Measurements from ENCODE around the gene GOLM1. TPM values are rescaled to one million over a fixed set of nuclear protein-coding genes. Genes with fewer than 3 reads are reported as not detected.

The GOLM1 gene
- total RNA-seq, 1 donor from 2014 or later: 55.0 TPM

- DNase-seq (ENCODE audit: low spot score): no peak
- Mint-ChIP-seq H3K4me3 (ENCODE audit: unreplicated experiment) (no peak overlapping the region), H3K9me3 (ENCODE audit: low read depth) (no peaks in the 10 kb centered on the region), H3K27me3 (ENCODE audit: low read depth) (peaks cover 4% of the 10 kb centered on the region), H3K27ac (ENCODE audit: unreplicated experiment) (no peak overlapping the region), H3K4me1 (ENCODE audit: low read depth) (no peaks in the 10 kb centered on the region), H3K36me3 (ENCODE audit: low read depth) (peaks cover 1% of the 10 kb centered on the region)
- TF ChIP-seq CTCF (IDR thresholded peaks at IDR 0.05): no peak
These were observed 17.1 kb upstream of the GOLM1 start for GRCh38 chr9:86116425-86116824.

DNA sequence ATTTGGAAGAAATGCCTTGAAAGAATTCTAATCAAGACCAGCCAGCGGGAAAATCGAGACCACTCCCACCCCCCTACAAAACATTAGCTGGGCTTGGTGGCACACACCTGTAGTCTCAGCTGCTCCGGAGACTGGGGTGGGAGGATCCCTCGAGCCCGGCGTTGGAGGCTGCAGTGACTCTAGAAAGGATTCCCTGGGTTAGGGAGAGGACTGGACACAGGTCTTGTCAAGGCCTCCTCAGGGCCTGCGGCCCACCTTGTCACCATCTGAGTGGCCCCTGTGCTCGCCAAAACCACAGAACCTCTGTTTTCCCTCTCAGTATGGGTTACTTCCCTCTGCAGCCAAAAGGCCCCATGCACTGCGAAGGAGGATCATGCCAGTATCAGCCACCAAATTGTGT is 16.5 kb upstream of the GOLM1 start:
- Mint-ChIP-seq H3K4me3 (ENCODE audit: unreplicated experiment) (no peak overlapping the region), H3K9me3 (ENCODE audit: low read depth) (no peaks in the 10 kb centered on the region), H3K27me3 (ENCODE audit: low read depth) (peaks cover 4% of the 10 kb centered on the region), H3K27ac (ENCODE audit: unreplicated experiment) (no peak overlapping the region), H3K4me1 (ENCODE audit: low read depth) (no peaks in the 10 kb centered on the region), H3K36me3 (ENCODE audit: low read depth) (peaks cover 1% of the 10 kb centered on the region)
- no peak for TF ChIP-seq CTCF (IDR thresholded peaks at IDR 0.05)
- no peak for DNase-seq (ENCODE audit: low spot score)

DNA sequence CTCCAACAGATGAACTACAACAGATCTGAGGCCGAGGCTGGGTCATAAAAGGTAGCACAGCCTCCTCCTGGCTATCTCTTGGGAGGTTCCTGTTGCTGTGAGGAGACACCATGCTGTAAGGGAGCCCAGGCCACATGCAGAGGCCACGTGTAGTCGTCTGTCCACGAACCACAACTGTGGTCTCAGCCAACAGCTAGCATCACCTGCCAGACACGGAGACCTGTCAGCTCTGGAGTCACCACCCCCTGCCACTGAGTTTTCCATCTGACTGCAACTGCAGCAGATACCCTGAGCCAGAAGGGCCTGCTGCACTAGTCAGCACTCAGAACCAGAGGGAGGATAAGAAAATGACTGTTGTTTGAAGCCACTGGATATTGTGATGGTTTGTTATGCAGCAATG is 12.7 kb upstream of the GOLM1 start:
- Mint-ChIP-seq H3K36me3 (ENCODE audit: low read depth) (no peaks in the 10 kb centered on the region), H3K4me1 (ENCODE audit: low read depth) (peaks cover under 1% of the 10 kb centered on the region)
- TF ChIP-seq CTCF (IDR thresholded peaks at IDR 0.05): no peak

DNA sequence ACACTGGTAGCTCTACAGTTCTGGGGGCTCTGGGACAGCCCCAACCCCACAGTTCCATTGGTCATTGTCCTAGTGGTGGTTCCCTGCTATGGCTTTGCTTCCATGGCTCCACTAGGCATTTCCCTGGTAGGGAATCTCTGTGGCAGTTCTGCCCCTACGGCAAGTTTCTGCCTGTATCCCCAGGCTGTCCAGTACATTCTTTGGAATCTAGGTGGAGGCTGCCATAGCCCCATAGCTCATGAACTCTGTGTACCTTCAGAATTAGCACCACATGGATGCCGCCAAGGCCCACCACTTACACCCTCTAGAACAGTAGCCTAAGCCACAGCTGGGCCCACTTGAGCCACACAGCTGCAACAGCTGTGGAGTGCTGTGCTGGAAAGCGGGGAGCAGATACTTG is 3.3 kb upstream of the GOLM1 start:
- Mint-ChIP-seq H3K27me3 (ENCODE audit: low read depth) (no peaks in the 10 kb centered on the region), H3K4me1 (ENCODE audit: low read depth) (peaks cover 17% of the 10 kb centered on the region), H3K4me3 (ENCODE audit: unreplicated experiment) (no peak overlapping the region), H3K27ac (ENCODE audit: unreplicated experiment) (no peak overlapping the region), H3K9me3 (ENCODE audit: low read depth) (no peaks in the 10 kb centered on the region), H3K36me3 (ENCODE audit: low read depth) (no peaks in the 10 kb centered on the region)
- DNase-seq (ENCODE audit: low spot score): no peak
- TF ChIP-seq CTCF (IDR thresholded peaks at IDR 0.05): no peak

More for the DNA sequence above, 12.7 kb upstream of the GOLM1 start:
- Mint-ChIP-seq H3K27ac (ENCODE audit: unreplicated experiment) (no peak overlapping the region), H3K4me3 (ENCODE audit: unreplicated experiment) (no peak overlapping the region), H3K9me3 (ENCODE audit: low read depth) (no peaks in the 10 kb centered on the region), H3K27me3 (ENCODE audit: low read depth) (peaks cover 2% of the 10 kb centered on the region)
- DNase-seq (ENCODE audit: low spot score): no peak

GRCh38 chr9:86099701-86100364 is 475 bp upstream of the GOLM1 start:
- peak overlapping the region; percentile 75 for H3K4me3 Mint-ChIP-seq (ENCODE audit: unreplicated experiment)
- H3K4me1 Mint-ChIP-seq (ENCODE audit: low read depth): peaks cover 39% of the 10 kb centered on the region
- no peaks in the 10 kb centered on the region for H3K36me3 Mint-ChIP-seq (ENCODE audit: low read depth)
- TF ChIP-seq CTCF (IDR thresholded peaks at IDR 0.05): peak; percentile 19
- H3K27ac Mint-ChIP-seq (ENCODE audit: unreplicated experiment): peak overlapping the region; percentile 52
- no peaks in the 10 kb centered on the region for H3K9me3 Mint-ChIP-seq (ENCODE audit: low read depth)
- H3K27me3 Mint-ChIP-seq (ENCODE audit: low read depth): no peaks in the 10 kb centered on the region
- DNase-seq (ENCODE audit: low spot score): no peak
